PC-3 (cell line): ENCODE results near the gene CYB561D1. TPM values are rescaled to one million over a fixed set of nuclear protein-coding genes. Genes with fewer than 3 reads are reported as not detected.

Source experiments
- ATAC-seq: fragments of 200-7000 bp; cut with Tn5 transposase; 2 replicates; pipeline ENCODE4 v1.9.1; 2020; ENCODE audit warnings: mild to moderate bottlenecking, moderate library complexity
- BruUV-seq: library from RNA; stranded (reverse); fragments of 400-500 nt; replicated peaks from 2 replicates; lab custom pipeline; 2021; lab: Mats Ljungman, UMichigan
- CTCF ChIA-PET: fragments of 300-600 bp; sonication (Branson Sonifier 250); formaldehyde crosslinking; loops from one replicate; lab custom pipeline; 2022; ENCODE audit warnings: antibody characterized with exemption; lab: Charles Lee
- POLR2A ChIA-PET: fragments of 300-600 bp; sonication (Branson Sonifier 250); formaldehyde crosslinking; loops from one replicate; lab custom pipeline; 2022; ENCODE audit warnings: antibody characterized with exemption; ENCODE audit not compliant: unreplicated experiment; lab: Charles Lee
- DNase-seq: peaks from one replicate; pipeline ENCODE4 v3.0.0-alpha.2; 2015
- H2AFZ ChIP-seq: fragments of 300-600 bp; sonication (generic); 2 replicates; pipeline ENCODE4 v1.6.0; 2016; ENCODE audit warnings: antibody characterized with exemption, low read length
- H3F3A ChIP-seq: fragments of 300-600 bp; sonication (generic); one replicate; pipeline ENCODE4 v1.6.0; 2017; ENCODE audit warnings: antibody characterized with exemption, low read length, control low read depth, mild to moderate bottlenecking; ENCODE audit not compliant: unreplicated experiment
- H3K27ac ChIP-seq: fragments of 300-600 bp; sonication (generic); 2 replicates; pipeline ENCODE4 v1.5.1; 2016; ENCODE audit warnings: mild to moderate bottlenecking, low read length
- H3K27me3 ChIP-seq: fragments of 300-600 bp; sonication (generic); 2 replicates; pipeline ENCODE4 v1.6.1; 2016; ENCODE audit warnings: low read length, mixed read lengths
- H3K36me3 ChIP-seq: fragments of 300-600 bp; sonication (generic); 2 replicates; pipeline ENCODE4 v1.6.1; 2016; ENCODE audit warnings: low read depth, mixed run types, low read length, mixed read lengths
- H3K4me1 ChIP-seq: fragments of 300-600 bp; sonication (generic); 2 replicates; pipeline ENCODE4 v1.5.1; 2016; ENCODE audit warnings: low read length; ENCODE audit not compliant: insufficient read depth
- H3K4me2 ChIP-seq: fragments of 300-600 bp; sonication (generic); 2 replicates; pipeline ENCODE4 v1.6.0; 2016; ENCODE audit warnings: low read length
- H3K4me3 ChIP-seq: fragments of 300-600 bp; sonication (generic); 2 replicates; pipeline ENCODE4 v1.5.1; 2016; ENCODE audit warnings: mild to moderate bottlenecking, low read length, mixed read lengths
- H3K79me2 ChIP-seq: fragments of 300-600 bp; sonication (generic); 2 replicates; pipeline ENCODE4 v1.6.1; 2017; ENCODE audit warnings: low read length, mixed read lengths
- H3K9ac ChIP-seq: fragments of 300-600 bp; sonication (generic); 2 replicates; pipeline ENCODE4 v1.6.0; 2016; ENCODE audit warnings: mild to moderate bottlenecking, low read length
- H3K9me2 ChIP-seq: fragments of 300-600 bp; sonication (generic); replicated peaks from 2 replicates; pipeline ENCODE4 v1.6.1; 2016; ENCODE audit warnings: mixed run types, low read length, mixed read lengths
- H3K9me3 ChIP-seq: fragments of 300-600 bp; sonication (generic); 2 replicates; pipeline ENCODE4 v1.6.1; 2016; ENCODE audit warnings: low read length, mixed read lengths
- H4K20me1 ChIP-seq: fragments of 300-600 bp; sonication (generic); 2 replicates; pipeline ENCODE4 v1.6.1; 2016; ENCODE audit warnings: low read length, mixed read lengths
- CTCF ChIP-seq: fragments of 300-600 bp; sonication (generic); conservative IDR thresholded peaks from 2 replicates; pipeline ENCODE4 v1.5.1; 2017; ENCODE audit warnings: antibody characterized with exemption, low read depth, mild to moderate bottlenecking, low read length
- EZH2 ChIP-seq: fragments of 300-600 bp; sonication (generic); IDR thresholded peaks from one replicate; pipeline ENCODE4 v1.6.1; 2017; ENCODE audit warnings: antibody characterized with exemption, mild to moderate bottlenecking, low read length; ENCODE audit not compliant: unreplicated experiment
- EZH2phosphoT487 ChIP-seq: fragments of 300-600 bp; sonication (generic); IDR thresholded peaks from 2 replicates; pipeline ENCODE4 v1.6.1; 2018; ENCODE audit warnings: mild to moderate bottlenecking, antibody characterized with exemption, low read length, borderline replicate concordance
- intact Hi-C: fragments of 100-400 bp; cut with micrococcal nuclease; formaldehyde crosslinking; loops from 2 replicates; pipeline ENCODE4 v1.9.0; 2023
- total RNA-seq: library from RNA; depleted of rRNA; stranded (reverse); fragments of >200 nt; gene quantifications from 2 replicates; pipeline ENCODE4 v1.2.3, GENCODE V29; 2014

CYB561D1 gene
- total RNA-seq, 1 experiment from 2014 or later, result 2.7 TPM

- no peaks in the 10 kb centered on the region for H3F3A ChIP-seq
- intact Hi-C loops, result loop anchor here (1.0 to 5.0 kb wide), 4 partner anchors 94 to 436 kb away; partner anchors contain the start of gene AHCYL1
- peak overlapping the region; percentile 91 for H3K4me2 ChIP-seq
- H3K9me2 ChIP-seq, result no peaks in the 10 kb centered on the region
- H3K4me1 ChIP-seq, result peaks cover 26% of the 10 kb centered on the region
- no peaks in the 10 kb centered on the region for H3K36me3 ChIP-seq
- peak overlapping the region; percentile 77 for H2AFZ ChIP-seq
- H3K27me3 ChIP-seq, result no peaks in the 10 kb centered on the region
- ChIA-PET CTCF (interaction anchor here (0.5 to 2.4 kb wide), 14 partner anchors 24 to 438 kb away, joined by 3 to 34 read pairs (median 3); partner anchors contain the start of genes AHCYL1, AMPD2 and GNAT2), POLR2A (interaction anchor here (0.5 to 0.7 kb wide), 3 partner anchors 89 to 111 kb away, joined by 3 to 4 read pairs (median 4); no protein-coding TSS in a partner anchor)
- TF ChIP-seq EZH2phosphoT487, result no peak
- no peak for TF ChIP-seq EZH2
- TF ChIP-seq CTCF, result peak; percentile 94
- TSS peak; percentile 8 for BruUV-seq
- H3K4me3 ChIP-seq, result peak overlapping the region; percentile 93
- peak overlapping the region; percentile 52 for H3K27ac ChIP-seq
- H3K9me3 ChIP-seq, result no peaks in the 10 kb centered on the region
- ATAC-seq (peak; percentile 55), DNase-seq (peak; percentile 95)
- H3K9ac ChIP-seq, result peak overlapping the region; percentile 91
- H4K20me1 ChIP-seq, result peaks cover 22% of the 10 kb centered on the region
- H3K79me2 ChIP-seq, result peaks cover 47% of the 10 kb centered on the region
These were observed 52.6 kb downstream of the CYB561D1 start for GRCh38 chr1:109546311-109547109.

DNA sequence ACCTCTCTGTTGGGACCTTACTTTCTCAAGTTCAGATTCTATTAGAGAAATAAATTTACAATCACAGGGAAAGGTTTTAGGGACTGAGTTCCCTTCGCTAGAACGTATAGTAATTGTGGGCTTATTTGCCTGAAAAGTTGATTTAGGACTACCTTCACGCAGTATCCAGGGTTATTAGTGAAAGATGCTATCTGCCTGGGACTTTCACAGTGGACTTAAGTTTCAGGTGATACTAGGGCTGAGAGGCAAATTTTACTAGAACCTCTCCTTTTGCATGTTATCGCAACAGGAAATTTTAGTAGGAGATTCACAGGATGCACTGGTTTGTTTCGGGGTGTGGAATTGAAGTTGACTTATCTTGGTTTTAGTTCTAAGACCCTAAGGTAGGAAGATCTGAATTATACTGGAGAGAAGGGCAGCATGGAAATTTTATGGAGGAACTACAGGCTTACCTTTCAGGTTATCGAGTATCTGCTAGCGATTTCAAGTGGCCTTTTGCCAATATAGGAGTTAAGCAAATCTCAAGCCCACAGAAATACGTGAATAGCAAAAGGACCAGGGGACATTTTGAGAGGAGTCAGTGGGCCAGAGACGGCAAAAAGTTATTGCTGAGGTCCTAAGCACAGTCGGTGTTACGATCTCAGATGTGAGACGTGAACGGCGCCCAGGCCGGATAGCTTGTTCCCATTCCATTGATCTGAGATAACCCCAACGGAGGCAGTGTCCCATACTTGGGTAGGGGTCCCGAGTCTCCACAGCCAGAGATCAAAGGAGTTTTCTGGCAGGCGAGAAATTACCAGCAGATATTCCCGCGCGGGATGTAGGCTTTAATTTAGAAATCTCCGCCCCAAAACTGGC, 53.8 kb downstream of the CYB561D1 start:
- no peaks in the 10 kb centered on the region for H3K27me3 ChIP-seq
- intact Hi-C loops, result loop anchor here (1.0 to 5.0 kb wide), 2 partner anchors 73 to 435 kb away; partner anchors contain the start of gene AHCYL1
- peak overlapping the region; percentile 87; the same call in 1 of the 2 replicates for H2AFZ ChIP-seq
- ChIA-PET POLR2A (interaction anchor here (0.5 to 1.7 kb wide), 5 partner anchors 14 to 397 kb away, joined by 3 to 7 read pairs (median 4); partner anchors contain the start of genes AMPD2 and GNAT2), CTCF (interaction anchor here (0.9 to 1.1 kb wide), 6 partner anchors 15 to 437 kb away, joined by 3 to 5 read pairs (median 4); partner anchors contain the start of genes AHCYL1 and AMPD2)
- H3K4me3 ChIP-seq, result peak overlapping the region; percentile 93
- H3K79me2 ChIP-seq, result peaks cover 59% of the 10 kb centered on the region
- peak overlapping the region; percentile 91 for H3K9ac ChIP-seq
- no peaks in the 10 kb centered on the region for H3K9me2 ChIP-seq
- peaks cover 26% of the 10 kb centered on the region for H3K4me1 ChIP-seq
- BruUV-seq, result TSS peak; percentile 94
- H4K20me1 ChIP-seq, result peaks cover 24% of the 10 kb centered on the region
- DNase-seq (peak; percentile 27), ATAC-seq (0 out of 2 replicates have a peak, but pooled peaks have one; percentile 18)
- peak overlapping the region; percentile 91 for H3K4me2 ChIP-seq
- no peaks in the 10 kb centered on the region for H3K9me3 ChIP-seq
- peak overlapping the region; percentile 62 for H3K27ac ChIP-seq
- TF ChIP-seq EZH2phosphoT487 (no peak), CTCF (no peak), EZH2 (no peak)
- H3F3A ChIP-seq, result no peaks in the 10 kb centered on the region
- no peaks in the 10 kb centered on the region for H3K36me3 ChIP-seq
